GM12872 (cell line): Measurements from ENCODE around the gene SLC26A6.

Experiments used
- TF ChIP-seq, protein P1 (sequence below): IDR thresholded peaks from 3 replicates; pipeline ENCODE4 v1.5.1; 2011; ENCODE audit warnings: low read depth, mild to moderate bottlenecking, low read length, moderate library complexity; ENCODE audit not compliant: insufficient read depth

Gene SLC26A6, protein sequence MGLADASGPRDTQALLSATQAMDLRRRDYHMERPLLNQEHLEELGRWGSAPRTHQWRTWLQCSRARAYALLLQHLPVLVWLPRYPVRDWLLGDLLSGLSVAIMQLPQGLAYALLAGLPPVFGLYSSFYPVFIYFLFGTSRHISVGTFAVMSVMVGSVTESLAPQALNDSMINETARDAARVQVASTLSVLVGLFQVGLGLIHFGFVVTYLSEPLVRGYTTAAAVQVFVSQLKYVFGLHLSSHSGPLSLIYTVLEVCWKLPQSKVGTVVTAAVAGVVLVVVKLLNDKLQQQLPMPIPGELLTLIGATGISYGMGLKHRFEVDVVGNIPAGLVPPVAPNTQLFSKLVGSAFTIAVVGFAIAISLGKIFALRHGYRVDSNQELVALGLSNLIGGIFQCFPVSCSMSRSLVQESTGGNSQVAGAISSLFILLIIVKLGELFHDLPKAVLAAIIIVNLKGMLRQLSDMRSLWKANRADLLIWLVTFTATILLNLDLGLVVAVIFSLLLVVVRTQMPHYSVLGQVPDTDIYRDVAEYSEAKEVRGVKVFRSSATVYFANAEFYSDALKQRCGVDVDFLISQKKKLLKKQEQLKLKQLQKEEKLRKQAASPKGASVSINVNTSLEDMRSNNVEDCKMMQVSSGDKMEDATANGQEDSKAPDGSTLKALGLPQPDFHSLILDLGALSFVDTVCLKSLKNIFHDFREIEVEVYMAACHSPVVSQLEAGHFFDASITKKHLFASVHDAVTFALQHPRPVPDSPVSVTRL

DNA sequence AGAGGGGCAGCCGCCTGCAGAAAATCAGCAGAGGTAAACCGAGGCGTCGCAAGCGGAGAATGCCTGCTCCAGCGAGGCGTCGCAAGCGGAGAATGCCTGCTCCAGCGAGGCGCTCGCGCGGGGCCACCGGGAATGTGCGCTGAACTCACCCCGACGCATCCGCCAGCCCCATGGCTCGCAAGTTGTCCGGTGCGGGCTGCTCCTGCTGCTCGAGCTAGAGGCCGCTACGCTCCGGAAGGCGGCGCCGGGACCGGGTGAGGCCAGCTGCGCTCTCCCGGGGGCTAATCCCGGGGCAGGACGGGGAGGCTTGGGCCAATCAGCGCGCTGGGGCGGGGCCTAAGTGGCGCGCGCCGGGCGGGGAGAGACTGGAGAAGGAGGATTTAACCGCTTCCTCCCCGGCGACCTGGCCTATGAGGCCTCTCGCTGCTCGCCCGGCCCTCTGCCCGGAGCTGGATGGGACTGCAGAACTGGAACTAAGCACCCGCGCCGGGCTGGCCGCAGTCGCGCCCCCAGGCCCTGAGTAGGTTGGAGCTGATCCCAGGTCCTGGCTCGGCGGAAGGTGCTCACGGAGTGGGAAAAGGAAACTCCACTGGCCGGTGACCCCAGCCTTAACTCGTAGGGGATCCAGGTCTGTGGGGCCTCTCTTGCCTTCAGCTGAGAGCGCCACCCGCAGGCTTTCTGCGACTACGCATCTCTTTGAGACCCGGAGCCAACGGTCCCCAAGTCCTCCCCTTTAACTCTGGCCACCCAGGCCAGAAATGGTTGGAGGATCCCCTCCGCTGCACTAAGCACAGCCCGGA lies at the start of gene SLC26A6:
SLC26A6 (minus strand) TSS at position 240 of the 800 bp plus-strand sequence; CDS start at position 172, 68 bp downstream.
- TF ChIP-seq, protein P1, sequence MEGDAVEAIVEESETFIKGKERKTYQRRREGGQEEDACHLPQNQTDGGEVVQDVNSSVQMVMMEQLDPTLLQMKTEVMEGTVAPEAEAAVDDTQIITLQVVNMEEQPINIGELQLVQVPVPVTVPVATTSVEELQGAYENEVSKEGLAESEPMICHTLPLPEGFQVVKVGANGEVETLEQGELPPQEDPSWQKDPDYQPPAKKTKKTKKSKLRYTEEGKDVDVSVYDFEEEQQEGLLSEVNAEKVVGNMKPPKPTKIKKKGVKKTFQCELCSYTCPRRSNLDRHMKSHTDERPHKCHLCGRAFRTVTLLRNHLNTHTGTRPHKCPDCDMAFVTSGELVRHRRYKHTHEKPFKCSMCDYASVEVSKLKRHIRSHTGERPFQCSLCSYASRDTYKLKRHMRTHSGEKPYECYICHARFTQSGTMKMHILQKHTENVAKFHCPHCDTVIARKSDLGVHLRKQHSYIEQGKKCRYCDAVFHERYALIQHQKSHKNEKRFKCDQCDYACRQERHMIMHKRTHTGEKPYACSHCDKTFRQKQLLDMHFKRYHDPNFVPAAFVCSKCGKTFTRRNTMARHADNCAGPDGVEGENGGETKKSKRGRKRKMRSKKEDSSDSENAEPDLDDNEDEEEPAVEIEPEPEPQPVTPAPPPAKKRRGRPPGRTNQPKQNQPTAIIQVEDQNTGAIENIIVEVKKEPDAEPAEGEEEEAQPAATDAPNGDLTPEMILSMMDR = peak; percentile 86

DNA sequence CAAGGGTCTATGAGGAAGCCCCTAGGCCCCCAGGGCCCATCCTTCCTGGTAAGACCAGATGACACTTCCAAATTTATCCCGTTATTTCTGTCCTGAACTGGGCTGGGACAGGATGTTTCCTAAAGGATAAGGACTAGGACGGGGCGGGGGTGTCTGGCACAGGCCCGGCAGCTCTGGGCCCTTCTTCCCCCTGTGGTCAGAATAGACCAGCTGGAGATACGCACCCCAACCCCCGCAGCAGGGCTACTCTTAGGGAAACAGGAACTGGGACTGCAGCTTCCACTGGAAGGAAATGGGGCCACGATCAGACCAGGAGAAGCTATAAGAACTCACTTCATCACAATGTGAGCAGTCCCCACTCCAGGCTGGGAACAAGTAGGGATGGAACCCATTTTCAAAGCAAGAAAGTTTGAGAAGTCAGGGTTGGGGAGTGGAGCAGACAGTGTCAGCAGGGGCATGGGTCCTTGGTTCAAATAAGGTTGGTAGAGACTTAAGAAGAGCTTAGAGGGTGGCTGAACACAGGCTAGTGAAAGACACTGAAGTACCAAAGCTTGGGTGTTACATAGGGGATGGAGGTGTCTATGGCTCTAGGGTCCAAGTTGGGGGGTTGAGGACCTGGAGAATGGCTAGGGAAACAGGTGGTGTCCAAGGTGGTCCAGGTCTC lies 49.4 kb upstream of the SLC26A6 start:
- TF ChIP-seq, protein P1 = no peak

DNA sequence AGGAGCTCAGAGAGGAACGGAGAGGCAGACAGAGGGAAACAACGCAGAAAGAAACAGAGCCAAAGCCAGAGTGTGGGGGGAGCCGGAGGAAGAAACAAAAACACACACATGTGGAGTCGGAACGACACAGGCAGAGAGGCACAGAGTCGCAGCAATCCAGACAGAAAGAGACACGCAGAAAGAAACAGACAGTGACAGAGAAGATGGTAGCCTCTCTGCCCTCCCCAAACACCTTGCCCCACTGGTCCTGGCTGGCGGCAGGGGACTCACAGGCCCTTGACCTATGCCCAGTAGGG lies 48.7 kb upstream of the SLC26A6 start:
- TF ChIP-seq, protein P1 = no peak

DNA sequence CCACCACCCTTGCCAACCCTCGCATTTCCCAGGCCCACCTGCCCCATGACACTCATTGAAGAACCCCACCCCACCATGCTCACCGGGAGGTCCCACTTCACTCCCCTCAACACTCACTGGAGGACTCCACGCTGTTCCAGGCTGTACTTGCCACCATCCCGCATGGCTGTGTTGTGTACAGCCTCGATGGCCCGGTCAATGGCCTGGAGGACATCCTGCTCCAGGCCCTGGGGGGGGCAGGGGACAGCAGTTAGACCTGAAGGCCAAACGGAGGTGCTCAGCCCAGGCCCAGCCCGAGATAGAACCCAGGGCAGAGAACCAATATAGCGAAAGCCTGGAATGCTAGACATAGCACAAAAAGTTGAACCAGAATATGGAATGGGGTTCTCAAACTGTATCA lies 47.5 kb upstream of the SLC26A6 start:
- TF ChIP-seq, protein P1 = no peak

DNA sequence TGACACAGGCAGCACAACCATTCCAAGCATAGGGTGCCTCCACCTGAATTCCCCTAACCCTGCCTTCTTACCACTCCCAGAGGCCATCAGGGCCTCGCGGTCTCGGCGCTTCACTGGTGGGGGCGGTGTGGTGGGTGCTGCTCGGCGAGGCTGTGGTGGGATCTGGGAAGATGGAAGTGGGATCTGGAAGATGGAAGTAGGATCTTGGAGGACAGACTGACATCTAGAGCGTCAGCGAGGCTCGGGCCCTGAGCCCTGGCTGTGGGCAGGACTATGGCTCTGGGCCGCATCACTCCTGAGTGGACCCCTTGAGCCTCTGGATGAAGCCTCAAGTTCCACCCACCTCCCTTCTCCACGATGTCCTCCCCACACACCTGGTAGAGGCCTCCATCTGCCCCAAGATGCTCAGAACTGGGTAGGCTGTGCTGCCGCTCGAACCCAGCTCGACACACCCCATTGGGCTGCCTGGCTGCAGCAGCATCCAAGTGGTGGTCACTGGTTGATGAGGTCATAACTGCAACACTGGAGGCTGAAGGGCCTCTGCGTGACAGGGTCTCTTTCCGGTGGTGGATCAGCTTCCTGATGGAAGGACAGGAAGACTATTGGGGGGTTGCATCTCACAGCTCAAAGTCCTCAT lies 46.8 kb upstream of the SLC26A6 start:
- TF ChIP-seq, protein P1 = no peak

DNA sequence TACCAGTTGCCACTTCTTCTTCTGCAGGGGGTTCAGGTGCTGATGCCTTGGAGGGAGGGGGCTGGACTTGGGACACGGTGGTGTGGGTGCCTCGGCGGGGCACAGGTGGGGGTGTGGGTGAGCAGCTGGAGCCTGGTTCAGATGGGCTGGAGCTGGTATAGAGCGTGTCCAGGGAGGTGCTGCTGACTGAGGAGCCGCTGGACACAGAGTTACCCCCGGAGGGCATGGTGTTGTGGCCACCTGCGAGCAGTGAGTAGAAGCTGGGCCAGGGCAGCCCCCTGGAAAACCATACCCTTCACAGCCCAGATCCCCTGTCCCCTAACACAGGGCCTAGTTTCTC lies 46.2 kb upstream of the SLC26A6 start:
- TF ChIP-seq, protein P1 = no peak
